H54 (cell line): ENCODE results near the gene RYR3.
A peak's percentile ranks its signal among the peaks of the same experiment; 100 is the strongest.

Source experiments
- DNase-seq: peaks from one replicate; pipeline ENCODE4 v3.0.0; 2011; ENCODE audit warnings: low spot score, mixed read lengths; ENCODE audit not compliant: insufficient read length
- FAIRE-seq: peaks from 3 replicates; lab custom pipeline; 2011; peaks lifted over from hg19 to GRCh38; lab: Jason Lieb, UNC
- POLR2A ChIP-seq: IDR thresholded peaks from 2 replicates; pipeline ENCODE4 v1.6.1; 2011; ENCODE audit warnings: low read depth, mild to moderate bottlenecking, low read length

RYR3 gene

GRCh38 chr15:33679061-33679460, 368.3 kb downstream of the RYR3 start:
- no peak for DNase-seq
- FAIRE-seq = no peak

DNA sequence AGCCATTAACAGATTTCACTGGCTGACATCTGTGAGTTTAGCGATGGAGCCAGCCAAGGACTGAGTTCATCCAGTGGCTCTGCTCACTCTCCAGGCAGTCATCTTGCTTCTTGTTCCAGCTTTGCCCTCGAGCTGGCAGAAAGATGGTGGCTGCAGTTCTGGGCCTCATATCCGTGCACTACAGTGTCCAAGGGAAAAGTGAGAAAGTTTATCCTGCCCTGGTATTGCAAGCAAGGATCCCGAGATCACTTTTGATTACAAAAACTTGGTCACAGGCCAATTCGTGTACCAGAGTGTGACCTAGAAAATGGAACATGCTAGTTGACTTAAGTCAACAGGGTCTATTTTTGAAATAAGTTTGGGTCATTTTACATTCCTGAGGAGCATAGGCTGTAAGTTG, 369.6 kb downstream of the RYR3 start:
- DNase-seq (no peak), FAIRE-seq (no peak)
- TF ChIP-seq POLR2A = no peak

More at GRCh38 chr15:33679061-33679460, 368.3 kb downstream of the RYR3 start:
- TF ChIP-seq POLR2A = no peak

- DNase-seq (no peak), FAIRE-seq (no peak)
- no peak for TF ChIP-seq POLR2A
These were observed 382.5 kb downstream of the RYR3 start for GRCh38 chr15:33693166-33693800.

- no peak for TF ChIP-seq POLR2A
- FAIRE-seq = no peak
- DNase-seq = no peak
These were observed 387.4 kb downstream of the RYR3 start for GRCh38 chr15:33698126-33698525.

DNA sequence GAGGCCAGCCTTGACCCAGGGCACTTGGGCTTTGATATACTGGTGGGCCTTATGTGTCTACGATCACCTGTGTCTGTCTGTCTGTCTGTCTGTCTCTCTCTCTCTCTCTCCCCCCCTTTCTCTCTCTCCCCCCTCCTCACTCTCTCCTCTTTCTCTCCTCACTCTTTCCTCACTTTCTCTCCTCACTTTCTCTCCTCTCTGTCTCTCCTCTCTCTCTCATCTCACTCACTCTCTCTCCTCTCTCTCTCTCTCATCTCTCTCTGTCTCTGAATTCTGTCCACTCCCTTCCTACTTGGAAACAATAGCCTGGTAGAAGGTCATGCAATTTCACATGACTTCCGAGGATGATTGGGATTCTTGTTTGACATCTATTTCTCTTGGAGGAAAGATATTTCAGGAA, 388.4 kb downstream of the RYR3 start:
- DNase-seq (no peak), FAIRE-seq (no peak)
- no peak for TF ChIP-seq POLR2A

GRCh38 chr15:33699691-33700447, 389.1 kb downstream of the RYR3 start:
- DNase-seq (no peak), FAIRE-seq (no peak)
- no peak for TF ChIP-seq POLR2A

DNA sequence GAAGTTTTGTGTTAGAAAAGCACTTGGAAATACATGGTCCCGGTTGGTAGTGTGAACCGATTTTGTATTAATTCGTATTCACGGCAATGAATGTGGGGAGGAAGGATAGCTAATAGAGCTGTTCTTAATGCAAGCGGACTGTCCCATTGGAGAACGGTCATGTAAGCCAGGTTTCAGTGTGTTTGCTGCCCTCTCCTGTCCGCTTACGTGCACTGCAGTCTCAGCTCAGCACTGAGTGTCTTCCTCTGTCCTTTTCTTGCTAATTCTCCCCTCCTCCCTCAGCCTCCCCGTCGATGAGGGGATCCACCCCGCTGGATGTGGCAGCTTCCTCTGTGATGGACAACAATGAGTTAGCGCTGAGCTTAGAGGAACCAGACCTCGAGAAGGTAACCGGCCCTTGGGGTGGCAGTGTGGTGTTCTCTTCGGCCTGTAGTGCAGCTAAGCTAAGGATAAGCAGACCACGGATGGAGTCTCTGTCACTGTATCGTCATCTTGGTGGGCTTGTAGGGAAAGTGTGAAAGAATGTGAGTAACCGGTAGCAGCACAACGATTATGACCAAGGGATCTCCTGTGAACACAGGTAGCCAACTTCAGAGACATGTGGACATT, 390.0 kb downstream of the RYR3 start:
- no peak for TF ChIP-seq POLR2A
- FAIRE-seq (peak; percentile 55), DNase-seq (peak; percentile 38)

DNA sequence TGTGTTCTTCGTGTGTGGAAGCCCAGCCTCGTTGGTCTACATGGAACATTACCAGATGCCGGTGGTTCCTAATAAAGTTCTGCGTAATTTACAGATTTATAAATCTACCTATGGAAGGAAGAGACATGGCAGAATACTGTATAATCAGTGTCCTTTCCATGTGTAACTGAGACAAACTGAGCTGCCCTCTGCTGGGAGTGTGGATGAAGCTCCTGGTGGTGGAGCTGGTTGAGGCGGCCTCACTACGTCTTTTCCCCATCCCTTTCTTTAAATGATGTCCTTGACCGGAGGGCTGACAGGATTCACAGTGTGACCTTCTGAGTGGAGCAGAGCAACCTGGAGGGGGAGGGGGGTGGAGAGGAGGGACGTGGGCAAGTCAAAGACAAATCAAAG, 390.5 kb downstream of the RYR3 start:
- no peak for TF ChIP-seq POLR2A
- DNase-seq (no peak), FAIRE-seq (no peak)

DNA sequence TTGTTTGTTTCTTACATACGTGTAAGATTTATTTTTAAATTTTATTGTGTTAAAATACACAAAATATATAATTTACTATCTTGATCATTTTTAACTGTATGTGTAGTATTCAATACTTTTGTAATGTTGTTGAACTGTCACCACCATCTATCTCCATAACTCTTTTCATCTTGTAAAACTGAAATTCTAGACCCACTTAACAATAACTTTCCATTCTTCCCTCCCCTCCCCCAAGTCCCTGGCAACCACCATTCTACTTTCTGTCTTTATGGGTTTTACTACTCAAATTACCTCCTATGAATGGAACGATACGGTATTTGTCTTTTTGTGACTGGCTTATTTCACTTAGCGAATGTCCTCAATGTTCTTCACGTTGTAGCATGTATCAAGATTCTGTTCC, 395.4 kb downstream of the RYR3 start:
- no peak for TF ChIP-seq POLR2A
- FAIRE-seq (no peak), DNase-seq (no peak)

DNA sequence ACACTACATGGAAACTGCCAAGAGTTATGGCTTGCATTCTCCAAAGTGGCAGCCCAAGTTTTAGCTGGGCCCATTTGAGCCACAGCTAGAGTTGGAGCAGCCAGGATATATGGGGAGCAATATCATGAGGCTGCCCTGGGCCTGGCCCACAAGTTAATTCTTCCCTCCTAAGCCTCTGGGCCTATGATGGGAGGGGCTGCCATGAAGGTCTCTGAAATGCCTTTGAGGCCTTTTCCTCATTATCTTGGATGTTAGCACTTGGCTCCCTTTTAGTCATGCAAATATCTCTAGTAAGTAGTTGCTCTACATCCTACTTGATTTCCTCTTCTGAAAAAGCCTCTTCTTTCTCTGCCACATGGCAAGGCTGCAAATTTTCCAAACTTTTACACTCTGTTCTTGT, 400.0 kb downstream of the RYR3 start:
- TF ChIP-seq POLR2A = no peak
- FAIRE-seq = no peak

GRCh38 chr15:33716025-33716424, 405.3 kb downstream of the RYR3 start:
- TF ChIP-seq POLR2A = no peak
- DNase-seq = no peak
- no peak for FAIRE-seq

More for the DNA sequence above, 400.0 kb downstream of the RYR3 start:
- no peak for DNase-seq

DNA sequence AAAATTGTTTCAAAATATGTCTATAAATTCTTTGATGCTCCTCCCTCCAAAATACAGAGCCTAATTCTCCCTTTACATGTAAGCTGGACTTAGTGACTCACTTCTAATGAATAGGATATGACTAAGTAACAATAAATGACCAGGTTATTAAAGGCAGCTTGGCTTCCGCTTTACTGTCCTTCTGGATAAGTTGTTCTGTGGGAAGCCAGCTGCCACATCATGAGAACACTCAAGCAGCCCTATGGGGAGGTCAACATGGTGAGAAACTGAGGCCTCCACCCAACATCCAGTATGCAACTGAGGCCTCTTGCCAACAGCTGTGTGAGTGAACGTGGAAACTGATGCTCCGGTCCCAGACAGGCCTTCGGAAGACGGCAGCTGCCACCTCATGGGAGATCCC, 410.2 kb downstream of the RYR3 start:
- no peak for FAIRE-seq
- DNase-seq = no peak
- no peak for TF ChIP-seq POLR2A

DNA sequence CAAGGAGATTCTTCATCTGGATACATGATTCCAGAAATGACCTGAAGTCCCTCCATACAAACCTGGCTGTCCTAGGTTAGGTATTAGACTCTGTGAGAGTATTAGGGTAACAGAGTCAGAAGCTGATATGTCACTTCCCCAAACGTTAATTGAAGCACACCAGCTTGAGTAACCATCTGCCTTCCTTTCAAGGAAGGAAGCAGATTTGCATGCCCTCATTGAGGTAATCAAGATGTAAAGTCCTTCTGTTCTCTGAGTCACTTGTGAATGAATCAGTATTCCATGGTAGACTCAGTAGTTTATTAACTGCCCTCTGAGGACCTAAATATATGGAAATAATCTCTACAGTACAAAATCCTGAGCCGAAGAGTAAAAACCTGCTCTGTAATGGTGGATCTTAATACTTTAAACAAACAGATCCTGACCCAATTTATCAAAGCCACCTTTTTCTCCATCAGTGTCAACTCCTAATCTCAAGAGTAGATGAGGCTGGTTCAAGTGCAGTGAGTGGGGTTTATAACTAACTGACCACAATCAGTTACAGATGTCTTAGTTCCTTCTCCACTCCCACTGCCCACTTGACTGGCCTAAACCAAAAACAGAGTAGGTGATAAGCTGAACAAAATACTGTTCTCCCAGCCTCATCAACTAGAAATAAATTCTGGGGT, 411.4 kb downstream of the RYR3 start:
- TF ChIP-seq POLR2A = no peak
- FAIRE-seq = no peak

DNA sequence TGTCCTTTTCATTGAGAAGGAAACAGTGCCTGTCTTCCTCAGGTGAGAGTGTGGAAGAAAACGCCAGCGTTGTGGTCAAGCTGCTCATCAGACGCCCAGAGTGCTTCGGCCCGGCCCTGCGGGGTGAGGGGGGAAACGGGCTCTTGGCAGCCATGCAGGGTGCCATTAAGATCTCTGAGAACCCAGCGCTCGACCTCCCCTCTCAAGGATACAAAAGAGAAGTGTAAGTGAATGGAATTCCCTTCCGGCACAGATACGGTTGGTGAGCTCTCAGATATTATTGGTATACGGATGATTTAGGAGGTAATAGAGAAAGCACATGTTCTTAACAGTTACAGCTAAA, 411.9 kb downstream of the RYR3 start:
- DNase-seq = no peak
- no peak for FAIRE-seq
- TF ChIP-seq POLR2A = no peak

More for the DNA sequence above, 411.4 kb downstream of the RYR3 start:
- no peak for DNase-seq
